ENCODE measurements around the gene FURIN. TPM values are rescaled to one million over a fixed set of nuclear protein-coding genes. Genes with fewer than 3 reads are reported as not detected.
A peak's percentile ranks its signal among the peaks of the same experiment; 100 is the strongest.
"Not testable (repeated sequence)": the region's sequence is repeated elsewhere in the genome, so short reads cannot be mapped to it uniquely, and the experiment has no call there.

FURIN gene
- total RNA-seq, 1 donor from 2014 or later = 122 TPM

- Mint-ChIP-seq H3K27ac (ENCODE audit: unreplicated experiment) (no peak overlapping the region), H3K27me3 (ENCODE audit: low read depth, unreplicated experiment) (no peaks in the 10 kb centered on the region), H3K4me3 (ENCODE audit: unreplicated experiment) (no peak overlapping the region), H3K4me1 (ENCODE audit: low read depth, unreplicated experiment) (no peaks in the 10 kb centered on the region), H3K36me3 (ENCODE audit: low read depth, unreplicated experiment) (peaks cover 8% of the 10 kb centered on the region), H3K9me3 (ENCODE audit: unreplicated experiment) (no peaks in the 10 kb centered on the region)
- no peak overlapping the region for H3K4me3 ChIP-seq (ENCODE audit: insufficient read depth, low read depth, low read length)
- no peak overlapping the region for H3K9ac ChIP-seq (ENCODE audit: low read length)
- H3K9me3 ChIP-seq (ENCODE audit: insufficient read depth, low read depth, low read length) = no peaks in the 10 kb centered on the region
- H3K4me1 ChIP-seq (ENCODE audit: insufficient read depth, low read length) = no peaks in the 10 kb centered on the region
- H3K36me3 ChIP-seq (ENCODE audit: insufficient read depth, low read length) = no peaks in the 10 kb centered on the region
- no peak overlapping the region for H3K4me2 ChIP-seq (ENCODE audit: low read length)
- H3K27ac ChIP-seq (ENCODE audit: low read depth, low read length) = no peak overlapping the region
- no peaks in the 10 kb centered on the region for H3K27me3 ChIP-seq (ENCODE audit: insufficient read depth, low read length)
- no peaks in the 10 kb centered on the region for H3K79me2 ChIP-seq (ENCODE audit: insufficient read depth, low read length)
- H4K20me1 ChIP-seq (ENCODE audit: insufficient read depth, low read length) = no peaks in the 10 kb centered on the region
- no peak overlapping the region for H2AFZ ChIP-seq (ENCODE audit: low read depth, low read length)
- FAIRE-seq (no peak), DNase-seq (ENCODE audit: low read depth) (no peak)
- TF ChIP-seq CTCF (IDR thresholded peaks at IDR 0.05; ENCODE audit: insufficient read depth, low read depth, low read length) = no peak
- TF ChIP-seq EZH2 (IDR thresholded peaks at IDR 0.05; ENCODE audit: insufficient read depth, low read length) = no peak
Observed at GRCh38 chr15:90893175-90894090, 25.0 kb downstream of the FURIN start.

GRCh38 chr15:90895571-90896117, 27.3 kb downstream of the FURIN start:
- Histone ChIP-seq H3K36me3 (ENCODE audit: insufficient read depth, low read length) (no peaks in the 10 kb centered on the region), H3K27ac (ENCODE audit: low read depth, low read length) (no peak overlapping the region), H3K4me1 (ENCODE audit: insufficient read depth, low read length) (no peaks in the 10 kb centered on the region), H3K9me3 (ENCODE audit: insufficient read depth, low read depth, low read length) (no peaks in the 10 kb centered on the region), H3K4me3 (ENCODE audit: insufficient read depth, low read depth, low read length) (no peak overlapping the region), H2AFZ (ENCODE audit: low read depth, low read length) (no peak overlapping the region), H3K79me2 (ENCODE audit: insufficient read depth, low read length) (no peaks in the 10 kb centered on the region), H3K4me2 (ENCODE audit: low read length) (no peak overlapping the region), H3K27me3 (ENCODE audit: insufficient read depth, low read length) (no peaks in the 10 kb centered on the region), H3K9ac (ENCODE audit: low read length) (no peak overlapping the region), H4K20me1 (ENCODE audit: insufficient read depth, low read length) (no peaks in the 10 kb centered on the region)
- Mint-ChIP-seq H3K9me3 (ENCODE audit: unreplicated experiment) (no peaks in the 10 kb centered on the region), H3K27ac (ENCODE audit: unreplicated experiment) (no peak overlapping the region), H3K4me3 (ENCODE audit: unreplicated experiment) (no peak overlapping the region), H3K36me3 (ENCODE audit: low read depth, unreplicated experiment) (peaks cover 8% of the 10 kb centered on the region), H3K27me3 (ENCODE audit: low read depth, unreplicated experiment) (peaks cover 2% of the 10 kb centered on the region), H3K4me1 (ENCODE audit: low read depth, unreplicated experiment) (no peaks in the 10 kb centered on the region)
- no peak for DNase-seq (ENCODE audit: low read depth)
- no peak for TF ChIP-seq EZH2 (IDR thresholded peaks at IDR 0.05; ENCODE audit: insufficient read depth, low read length)
- peak; percentile 14 for TF ChIP-seq CTCF (IDR thresholded peaks at IDR 0.05; ENCODE audit: insufficient read depth, low read depth, low read length)
- FAIRE-seq = no peak

GRCh38 chr15:90897131-90897655, 28.8 kb downstream of the FURIN start:
- H3K9me3 Mint-ChIP-seq (ENCODE audit: unreplicated experiment); H3K27ac ChIP-seq (ENCODE audit: low read depth, low read length); H3K9me3 ChIP-seq (ENCODE audit: insufficient read depth, low read depth, low read length); H3K4me3 Mint-ChIP-seq (ENCODE audit: unreplicated experiment); DNase-seq (ENCODE audit: low read depth); H3K4me1 ChIP-seq (ENCODE audit: insufficient read depth, low read length); FAIRE-seq; H3K36me3 ChIP-seq (ENCODE audit: insufficient read depth, low read length); H4K20me1 ChIP-seq (ENCODE audit: insufficient read depth, low read length); H3K9ac ChIP-seq (ENCODE audit: low read length); H2AFZ ChIP-seq (ENCODE audit: low read depth, low read length); H3K4me2 ChIP-seq (ENCODE audit: low read length); H3K79me2 ChIP-seq (ENCODE audit: insufficient read depth, low read length); H3K27ac Mint-ChIP-seq (ENCODE audit: unreplicated experiment); H3K4me1 Mint-ChIP-seq (ENCODE audit: low read depth, unreplicated experiment); H3K4me3 ChIP-seq (ENCODE audit: insufficient read depth, low read depth, low read length); H3K36me3 Mint-ChIP-seq (ENCODE audit: low read depth, unreplicated experiment); H3K27me3 Mint-ChIP-seq (ENCODE audit: low read depth, unreplicated experiment); H3K27me3 ChIP-seq (ENCODE audit: insufficient read depth, low read length): not testable (repeated sequence)

Data from astrocyte (in vitro differentiated cells and primary cell).